Pons (tissue), 1 donor: Measurements from ENCODE around the gene IRF3.

Experiments
- DNase-seq: peaks from one replicate; pipeline ENCODE4 v3.0.0-alpha.2; 2016; ENCODE audit warnings: low spot score

The IRF3 gene

GRCh38 chr19:49665351-49666119, at the start of gene IRF3, which contains the start of gene BCL2L12:
Gene IRF3, minus strand, starts transcription at chr19:49665857. Its CDS starts 1,019 bp downstream, at chr19:49664838.
Gene BCL2L12, plus strand, starts transcription at chr19:49665933. Its CDS starts 760 bp downstream, at chr19:49666693.
- DNase-seq, result peak; percentile 94

- DNase-seq, result no peak
These were observed 47.7 kb upstream of the IRF3 start for GRCh38 chr19:49713236-49713845.

GRCh38 chr19:49712397-49712859, 46.8 kb upstream of the IRF3 start:
- DNase-seq, result no peak

DNA sequence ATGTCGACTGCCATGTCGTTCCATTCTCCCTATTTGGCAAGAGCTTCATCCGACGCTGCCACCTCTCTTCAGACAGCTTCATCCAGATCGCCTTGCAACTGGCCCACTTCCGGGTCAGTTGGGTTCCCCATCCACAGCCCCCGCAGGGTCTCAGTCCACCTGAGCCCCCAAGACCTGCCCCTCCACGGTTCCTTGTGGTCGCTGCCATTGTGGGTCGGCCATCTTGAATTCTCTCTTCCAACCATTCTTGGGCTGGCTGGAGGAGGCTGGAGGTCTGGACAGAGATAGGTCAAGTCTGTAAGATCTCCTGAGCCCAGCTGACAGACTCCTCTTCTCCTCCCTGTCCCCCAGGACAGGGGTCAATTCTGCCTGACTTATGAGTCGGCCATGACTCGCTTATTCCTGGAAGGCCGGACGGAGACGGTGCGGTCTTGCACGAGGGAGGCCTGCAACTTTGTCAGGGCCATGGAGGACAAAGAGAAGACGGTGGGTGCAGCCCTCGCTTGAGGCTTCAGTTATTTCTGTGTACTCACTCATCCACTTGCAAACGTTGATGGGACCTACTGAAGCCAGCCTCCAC, 44.8 kb upstream of the IRF3 start:
- no peak for DNase-seq

DNA sequence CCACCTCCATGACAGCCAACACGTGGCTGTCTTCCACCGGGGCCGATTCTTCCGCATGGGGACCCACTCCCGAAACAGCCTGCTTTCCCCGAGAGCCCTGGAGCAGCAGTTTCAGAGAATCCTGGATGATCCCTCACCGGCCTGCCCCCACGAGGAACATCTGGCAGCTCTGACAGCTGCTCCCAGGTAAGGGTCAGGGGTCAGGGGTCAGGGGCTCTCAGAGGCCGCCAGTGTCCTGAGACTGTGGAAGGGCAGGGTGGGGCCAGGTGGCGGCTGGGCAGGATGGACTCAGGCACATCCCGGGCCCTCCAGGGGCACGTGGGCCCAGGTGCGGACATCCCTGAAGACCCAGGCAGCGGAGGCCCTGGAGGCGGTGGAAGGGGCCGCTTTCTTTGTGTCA, 40.3 kb upstream of the IRF3 start:
- no peak for DNase-seq

GRCh38 chr19:49704888-49705642, 39.4 kb upstream of the IRF3 start:
- no peak for DNase-seq

DNA sequence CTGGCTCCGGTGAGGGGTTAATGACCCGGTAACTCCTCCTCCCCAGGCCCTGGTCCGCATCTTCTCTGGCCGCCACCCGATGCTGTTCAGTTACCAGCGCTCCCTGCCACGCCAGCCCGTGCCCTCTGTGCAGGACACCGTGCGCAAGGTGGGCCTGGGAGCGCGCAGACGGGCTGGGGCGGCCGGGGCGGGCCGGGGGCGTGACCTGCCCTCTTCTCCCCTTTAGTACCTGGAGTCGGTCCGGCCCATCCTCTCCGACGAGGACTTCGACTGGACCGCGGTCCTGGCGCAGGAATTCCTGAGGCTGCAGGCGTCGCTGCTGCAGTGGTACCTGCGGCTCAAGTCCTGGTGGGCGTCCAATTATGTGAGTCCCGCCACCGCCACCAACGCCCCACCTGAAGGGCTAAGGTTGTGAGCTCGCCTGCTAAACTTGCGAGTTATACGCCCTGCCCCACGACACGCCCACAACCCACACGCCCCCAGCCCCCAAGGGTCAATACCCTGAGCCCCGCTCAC, 35.7 kb upstream of the IRF3 start:
- no peak for DNase-seq

GRCh38 chr19:49700563-49700962, 34.9 kb upstream of the IRF3 start:
- no peak for DNase-seq

- DNase-seq, result no peak
These were observed 33.7 kb upstream of the IRF3 start for GRCh38 chr19:49699364-49699763.

DNA sequence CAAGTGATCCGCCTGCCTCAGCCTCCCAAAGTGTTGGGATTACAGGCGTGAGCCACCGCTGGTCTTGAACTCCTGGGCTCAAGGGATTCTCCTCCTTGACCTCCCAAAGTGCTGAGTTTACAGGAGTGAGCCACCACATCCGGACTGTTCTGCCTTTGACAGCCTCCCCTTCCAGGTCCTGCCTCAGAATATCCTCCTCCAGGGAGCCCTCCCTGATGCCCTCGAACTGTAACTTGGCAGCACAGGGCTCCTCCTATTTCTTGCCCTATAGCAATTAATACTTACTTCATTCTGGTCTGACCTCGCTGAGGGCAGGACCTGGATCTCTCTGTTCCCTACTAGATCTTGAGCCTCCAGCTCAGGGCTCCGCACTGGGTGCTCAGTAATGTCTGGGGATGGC, 31.2 kb upstream of the IRF3 start:
- DNase-seq, result no peak

DNA sequence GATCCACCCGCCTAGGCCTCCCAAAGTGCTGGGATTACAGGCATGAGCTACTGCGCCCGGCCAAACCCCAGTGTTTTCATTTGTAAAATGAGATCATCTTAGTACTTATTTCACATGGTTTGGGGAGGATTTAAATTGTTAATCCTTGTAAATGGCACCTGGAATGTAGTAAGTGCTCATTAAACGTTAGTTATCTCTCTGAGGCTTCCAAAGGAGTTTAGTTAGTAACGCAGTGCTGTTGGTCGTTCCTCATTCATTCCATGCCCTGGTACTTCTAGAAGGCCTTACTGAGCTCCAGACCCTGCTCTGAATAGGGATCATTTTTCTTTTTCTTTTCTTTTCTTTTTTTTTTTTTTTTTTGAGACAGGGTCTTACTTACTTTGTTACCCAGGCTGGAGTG, 30.5 kb upstream of the IRF3 start:
- no peak for DNase-seq

DNA sequence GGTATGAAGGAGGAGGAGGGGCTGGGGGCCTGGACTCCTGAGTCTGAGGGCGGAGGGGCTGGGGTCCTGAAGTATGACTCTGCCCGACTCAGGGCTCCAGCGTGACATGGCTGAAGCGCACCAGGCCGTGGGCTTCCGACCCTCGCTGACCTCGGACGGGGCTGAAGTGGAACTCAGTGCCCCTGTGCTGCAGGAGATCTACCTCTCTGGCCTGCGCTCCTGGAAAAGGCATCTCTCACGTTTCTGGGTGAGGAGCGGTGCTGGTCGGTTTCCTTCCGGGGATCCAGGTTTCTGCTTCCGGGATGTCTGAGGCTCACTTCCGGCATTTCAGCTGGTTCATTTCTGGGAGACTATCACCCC, 26.5 kb upstream of the IRF3 start:
- DNase-seq, result no peak

- DNase-seq, result peak; percentile 79
These were observed 25.8 kb upstream of the IRF3 start for GRCh38 chr19:49691243-49692146.

GRCh38 chr19:49690656-49691242, 25.1 kb upstream of the IRF3 start, which contains the start of gene CPT1C:
Gene CPT1C, plus strand, starts transcription at chr19:49691116. Its CDS starts 1,137 bp downstream, at chr19:49692253.
- peak; percentile 84 for DNase-seq

DNA sequence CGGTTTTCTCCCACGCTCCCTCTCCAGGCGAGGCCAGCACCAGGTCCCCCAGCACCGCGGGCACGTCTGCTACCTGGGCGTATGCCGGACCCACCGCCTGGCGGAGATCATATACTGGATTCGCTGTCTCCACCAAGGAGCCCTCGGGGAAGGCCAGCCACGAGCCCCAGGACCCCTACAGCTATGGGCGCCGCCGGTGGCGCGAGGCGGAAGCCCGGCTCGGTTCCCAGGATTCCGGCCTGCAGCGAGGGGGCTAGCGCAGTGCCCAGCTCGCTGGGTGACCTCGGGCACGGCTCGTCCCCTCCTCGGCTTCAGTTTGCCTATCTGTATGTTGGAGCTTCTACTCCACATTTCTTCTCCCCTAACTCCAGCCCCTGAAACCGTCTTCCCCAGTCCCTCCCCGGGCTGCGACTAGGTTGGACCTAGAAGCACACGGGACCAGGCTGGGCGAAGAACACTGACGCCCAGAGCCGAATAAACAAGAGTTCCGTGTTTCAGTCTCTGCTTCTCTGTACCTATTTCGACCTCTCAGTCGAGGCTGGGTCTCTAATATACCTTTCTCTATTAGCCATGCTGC, 24.5 kb upstream of the IRF3 start:
- DNase-seq, result no peak

GRCh38 chr19:49689133-49690078, 23.7 kb upstream of the IRF3 start, which contains the start of gene ADM5:
Gene ADM5, plus strand, starts transcription at chr19:49689594. Its CDS starts 244 bp downstream, at chr19:49689838.
- no peak for DNase-seq

DNA sequence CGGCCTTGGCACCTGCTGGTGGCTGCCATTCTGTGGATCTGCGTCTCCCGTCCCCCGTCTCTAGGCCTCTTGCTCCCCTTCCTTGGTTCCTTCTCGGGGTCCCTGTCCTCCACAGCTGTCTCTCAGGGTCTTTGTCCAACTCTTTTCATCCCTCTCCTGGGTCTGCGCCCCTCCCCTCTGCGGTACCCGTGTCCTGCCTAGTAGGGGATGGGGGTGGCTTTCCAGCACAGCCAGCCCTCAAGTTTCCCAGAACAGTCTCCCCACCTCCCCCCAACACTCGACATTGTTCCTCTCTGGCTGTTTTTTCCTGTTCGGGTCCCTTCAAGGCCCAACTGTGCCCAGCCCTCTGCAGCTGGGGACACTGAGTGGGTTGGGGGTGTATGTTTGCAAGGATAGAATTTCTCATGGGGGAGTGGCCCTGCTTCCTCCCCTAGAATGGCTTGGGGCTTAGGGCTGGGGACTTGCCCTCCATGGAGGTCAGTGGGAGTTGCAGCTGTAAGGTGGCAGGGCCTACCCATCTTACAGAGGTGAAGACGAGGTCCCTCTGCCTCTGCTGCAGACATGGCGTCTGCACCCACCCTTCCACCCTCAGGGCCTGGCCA, 23.0 kb upstream of the IRF3 start:
- DNase-seq, result no peak

GRCh38 chr19:49687566-49688316, 22.1 kb upstream of the IRF3 start:
- DNase-seq, result no peak
